Motor neuron (in vitro differentiated cells): ENCODE results near the gene TICAM1. TPM values are rescaled to one million over a fixed set of nuclear protein-coding genes. Genes with fewer than 3 reads are reported as not detected.
"Not testable (repeated sequence)": the region's sequence is repeated elsewhere in the genome, so short reads cannot be mapped to it uniquely, and the experiment has no call there.

Experiments
- ATAC-seq, 8 experiments: fragments of 200-7000 bp; cut with Tn5 transposase; replicated peaks in 6 of 8; 2 replicates each; pipeline ENCODE4 v1.8.0; 2021; ENCODE audit warnings: mild to moderate bottlenecking in 8 of 8, moderate library complexity in 8 of 8
- H3K27ac ChIP-seq, 2 donors: fragments of 250-450 bp; sonication (Bioruptor Pico); 2 replicates each; pipeline ENCODE4 v1.9.0; 2021; ENCODE audit warnings: antibody characterized with exemption in 2 of 2, mild to moderate bottlenecking in 2 of 2, moderate library complexity in 1 of 2
- H3K4me1 ChIP-seq, 2 donors: fragments of 250-450 bp; sonication (Bioruptor Pico); replicated peaks in 1 of 2; 2 replicates each; pipeline ENCODE4 v1.6.1; 2021; ENCODE audit warnings: antibody characterized with exemption in 2 of 2, mild to moderate bottlenecking in 2 of 2, moderate library complexity in 1 of 2
- H3K4me3 ChIP-seq, 5 donors: fragments of 250-450 bp; sonication (Bioruptor Pico); 2 replicates each; pipeline ENCODE4 v1.9.0; 2021; ENCODE audit warnings: antibody characterized with exemption in 5 of 5, mild to moderate bottlenecking in 5 of 5, moderate library complexity in 4 of 5
- WGBS, 10 experiments: fragments of 450-650 bp; shearing (Covaris generic); methylation state at CpG; one replicate each; pipeline ENCODE4 v1.0.0; 2022; 5-methylcytosine and 5-hydroxymethylcytosine counted together
- in situ Hi-C, 9 experiments: fragments of 400-800 bp; cut with MboI; loops; one replicate each; pipeline ENCODE4 v1.15.0; 2021; ENCODE audit warnings: low sequenced_read_pairs in 9 of 9, low pct_unique_long_range_greater_than_20kb in 2 of 9; ENCODE audit not compliant: unreplicated experiment in 9 of 9
- total RNA-seq, 8 experiments: library from RNA; unstranded; fragments of 300-600 nt; gene quantifications; 2 replicates each; pipeline versions ENCODE4 v1.2.3 to v1.2.4, GENCODE V29; 2022

The TICAM1 gene
- total RNA-seq, 8 experiments from 2014 or later, result 0.11 to 7.0 (median 0.72) TPM

DNA sequence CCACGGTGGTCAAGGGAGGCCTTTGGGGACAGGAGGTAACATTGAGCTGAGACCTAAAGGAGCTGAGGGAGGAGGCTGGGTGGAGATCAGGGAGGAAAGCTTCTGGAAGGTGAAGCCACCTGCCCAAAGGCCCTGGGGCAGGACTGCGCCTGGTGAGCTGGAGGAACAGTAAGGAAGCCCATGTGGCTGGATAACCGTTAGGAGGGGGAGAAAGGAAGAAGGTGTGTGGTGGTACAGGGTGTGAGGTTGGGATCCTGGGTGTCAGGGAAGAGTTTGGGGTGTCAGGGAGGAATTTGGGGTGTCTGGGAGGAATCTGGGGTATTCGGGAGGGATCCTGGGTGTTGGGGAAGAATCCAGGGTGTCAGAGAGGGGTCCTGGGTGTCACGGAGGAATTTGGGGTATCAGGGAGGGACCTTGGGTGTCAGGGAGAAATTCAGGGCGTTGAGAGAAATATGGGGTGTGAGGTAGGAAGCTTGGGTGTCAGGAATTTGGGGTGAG, 695 bp downstream of the TICAM1 start:
- Histone ChIP-seq H3K4me1 (no peaks in the 10 kb centered on the region), H3K4me3 (peak overlapping the region in 2 of 5 donors; percentile 39 to 41), H3K27ac (no peak overlapping the region)
- ATAC-seq, result no peak
- in situ Hi-C loops, result no loop called here
- 35 to 89% (median 71%) methylated on average over 1 to 4 of the region's 6 CpGs; no CpG with 5 or more reads in 5 of the 10 experiments for WGBS, 10 experiments

DNA sequence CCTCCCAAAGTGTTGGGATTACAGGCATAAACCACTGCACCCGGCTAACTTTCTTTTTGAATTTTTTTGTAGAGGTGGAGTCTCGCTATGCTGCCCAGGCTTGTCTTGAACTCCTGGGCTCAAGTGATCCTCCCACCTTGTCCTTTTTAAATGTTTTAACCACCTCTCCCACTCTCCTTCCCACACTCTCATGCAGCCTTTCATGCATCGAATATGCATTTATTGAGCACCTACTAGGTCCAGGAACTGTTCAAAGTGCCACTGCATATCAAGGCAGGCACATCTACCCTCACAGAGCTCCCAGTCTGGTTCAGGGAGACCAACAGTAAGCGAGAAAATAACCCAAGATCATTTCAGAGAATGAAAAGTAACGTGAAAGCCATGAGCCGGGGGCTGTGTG, 1.2 kb downstream of the TICAM1 start:
- 10 to 100% (median 90%) methylated on average over 1 to 5 of the region's 6 CpGs; no CpG with 5 or more reads in 3 of the 10 experiments for whole genome bisulfite sequencing, 10 experiments
- Histone ChIP-seq H3K4me3 (no peak overlapping the region), H3K27ac (no peak overlapping the region), H3K4me1 (no peaks in the 10 kb centered on the region)
- no peak for ATAC-seq
- in situ Hi-C loops, result no loop called here

DNA sequence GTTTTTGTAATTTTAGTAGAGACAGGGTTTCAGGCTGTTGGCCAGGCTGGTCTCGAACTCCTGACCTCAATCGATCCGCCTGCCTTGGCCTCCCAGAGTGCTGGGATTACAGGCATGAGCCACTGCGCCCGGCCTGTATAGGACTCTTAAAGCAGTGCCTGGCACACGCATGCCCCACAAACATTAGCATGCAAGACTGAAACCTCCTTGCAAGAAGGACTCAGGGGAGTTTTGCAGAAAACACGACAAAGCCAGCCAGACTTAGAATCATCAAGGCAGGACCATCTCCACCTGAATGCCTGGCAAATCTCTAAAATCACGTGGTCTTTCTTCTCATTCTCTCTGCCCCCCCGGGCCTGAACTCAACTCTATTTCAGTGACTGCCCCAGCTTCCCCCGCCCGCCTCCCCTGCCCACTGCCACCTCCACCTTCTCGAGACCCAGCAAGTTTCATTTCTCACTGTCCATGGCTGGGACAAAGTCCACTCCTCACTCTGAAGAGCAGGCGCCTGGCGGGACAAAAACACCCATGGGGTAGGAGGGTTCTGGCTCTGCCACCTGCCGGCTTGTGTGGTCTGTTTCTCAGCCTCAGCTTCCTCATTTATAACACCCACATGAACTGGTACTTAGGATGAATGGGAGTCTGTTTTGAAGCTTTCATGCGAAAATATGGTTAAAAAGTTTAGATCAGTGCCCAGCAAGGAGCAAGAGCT, 2.4 kb downstream of the TICAM1 start:
- no peak overlapping the region for H3K27ac ChIP-seq
- ATAC-seq, result no peak
- no peak overlapping the region for H3K4me3 ChIP-seq
- in situ Hi-C loops, result no loop called here
- 18 to 90% (median 62%) methylated on average over 1 to 7 of the region's 16 CpGs for WGBS, 10 experiments
- H3K4me1 ChIP-seq, result no peaks in the 10 kb centered on the region

DNA sequence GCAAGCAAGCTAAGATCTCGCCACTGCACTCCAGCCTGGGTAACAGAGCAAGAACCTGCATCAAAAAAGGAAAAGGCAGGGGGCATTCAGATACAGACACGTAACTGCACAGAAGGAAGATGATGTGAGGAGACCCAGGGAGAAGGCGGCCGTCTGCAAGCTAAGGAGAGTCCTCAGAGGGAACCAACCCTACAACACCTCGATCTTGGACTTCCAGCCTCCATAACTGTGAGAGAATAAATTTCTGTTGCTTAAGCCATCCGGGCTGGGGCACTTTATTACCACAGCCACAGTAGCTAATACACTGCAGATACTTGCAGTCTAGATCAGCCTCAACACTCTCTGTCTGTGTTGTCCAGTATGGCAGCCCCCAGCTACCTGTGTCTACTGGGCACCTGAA, 7.9 kb downstream of the TICAM1 start:
- H3K27ac ChIP-seq, result no peak overlapping the region
- H3K4me1 ChIP-seq, result no peaks in the 10 kb centered on the region
- WGBS, 10 experiments, result 0 to 100% (median 81%) methylated on average over 1 to 5 of the region's 6 CpGs; no CpG with 5 or more reads in 2 of the 10 experiments
- in situ Hi-C loops, result loop anchor here in 1 of 9 experiments (25.0 kb wide), 1 partner anchor 214 kb away; no protein-coding TSS in a partner anchor
- no peak for ATAC-seq
- H3K4me3 ChIP-seq, result no peak overlapping the region

DNA sequence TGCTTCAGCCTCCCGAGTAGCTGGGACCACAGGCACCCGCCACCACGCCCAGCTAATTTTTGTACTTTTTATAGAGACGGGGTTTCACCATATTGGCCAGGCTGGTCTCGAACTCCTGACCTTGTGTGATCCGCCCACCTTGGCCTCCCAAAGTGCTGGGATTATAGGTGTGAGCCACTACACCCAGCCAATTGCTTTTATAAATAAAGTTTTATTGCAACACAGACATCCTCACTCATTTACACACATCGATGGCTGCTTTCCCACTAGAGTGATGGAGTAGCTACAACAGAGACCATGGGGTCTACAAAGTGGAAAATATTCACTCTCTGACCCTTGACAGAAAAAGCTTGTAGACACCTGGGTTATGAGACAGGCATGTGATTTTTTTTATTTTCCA, 9.2 kb downstream of the TICAM1 start:
- 80 to 100% (median 100%) methylated on average over 2 to 5 of the region's 7 CpGs; no CpG with 5 or more reads in 5 of the 10 experiments for WGBS, 10 experiments
- H3K4me3 ChIP-seq, ATAC-seq, H3K27ac ChIP-seq, H3K4me1 ChIP-seq: not testable (repeated sequence)
- in situ Hi-C loops, result loop anchor here in 1 of 9 experiments (25.0 kb wide), 1 partner anchor 215 kb away; no protein-coding TSS in a partner anchor

DNA sequence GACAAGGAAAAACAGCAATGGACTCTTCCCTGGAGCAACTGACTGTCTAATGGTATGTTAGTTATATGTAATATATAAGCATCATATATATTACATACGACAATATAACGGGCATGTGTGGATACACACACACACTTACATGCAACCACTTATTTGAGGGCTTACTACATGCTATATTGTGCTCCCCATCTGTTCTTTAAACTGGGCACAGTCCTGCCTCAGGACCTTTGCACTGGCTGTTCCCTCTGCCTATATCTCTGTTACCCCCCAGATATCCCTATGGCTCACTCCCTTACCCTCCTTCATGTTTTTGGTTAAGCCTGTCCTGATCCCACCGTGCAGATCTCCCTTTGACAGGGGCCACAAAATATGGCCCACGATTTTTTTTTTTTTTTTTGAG, 10.2 kb downstream of the TICAM1 start:
- in situ Hi-C loops, result loop anchor here in 1 of 9 experiments (25.0 kb wide), 1 partner anchor 216 kb away; no protein-coding TSS in a partner anchor
- H3K4me1 ChIP-seq, result no peaks in the 10 kb centered on the region
- H3K27ac ChIP-seq, result no peak overlapping the region
- no peak for ATAC-seq
- 0 to 85% (median 65%) methylated on average over 1 to 4 of the region's 4 CpGs; no CpG with 5 or more reads in 4 of the 10 experiments for WGBS, 10 experiments
- H3K4me3 ChIP-seq, result no peak overlapping the region

DNA sequence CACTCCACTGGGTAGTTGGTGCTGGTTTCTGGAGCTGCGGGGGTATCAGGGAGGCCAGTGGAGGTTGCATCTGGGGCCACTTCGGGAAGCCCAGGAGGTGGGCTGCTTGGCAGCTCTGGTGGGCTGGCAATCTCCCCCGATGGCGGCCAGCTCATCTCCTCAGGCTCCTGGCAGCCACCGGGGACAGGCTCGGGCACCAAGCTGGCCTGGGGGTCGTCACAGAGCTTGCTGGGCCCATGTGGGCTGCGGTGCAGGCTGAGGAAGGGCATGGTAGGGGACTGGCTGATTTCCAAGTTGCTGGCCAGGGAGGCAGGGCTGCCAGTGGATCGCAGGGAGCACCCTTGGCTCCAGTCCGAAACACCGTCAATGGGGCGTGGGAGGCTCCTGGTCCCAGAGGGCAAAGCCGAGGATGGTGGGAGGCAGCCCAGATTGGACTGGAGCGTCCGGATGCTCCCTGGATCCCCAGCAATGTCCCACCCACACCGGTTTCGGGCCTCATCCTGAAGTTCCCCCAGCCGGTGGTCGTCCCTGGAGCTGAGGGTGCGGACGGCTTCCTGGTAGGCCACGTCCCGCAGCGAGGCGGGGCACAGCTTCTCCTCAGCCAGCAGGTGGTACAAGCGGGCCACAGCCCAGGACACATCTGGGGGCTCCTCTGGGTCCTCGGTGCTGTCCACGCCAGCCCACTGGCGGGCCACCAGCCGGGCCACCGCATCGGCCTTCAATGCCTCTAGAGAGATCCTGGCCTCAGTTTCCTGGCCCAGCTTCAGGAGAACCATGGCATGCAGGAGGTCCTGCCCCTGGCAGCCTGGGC, 13.8 kb downstream of the TICAM1 start:
- H3K27ac ChIP-seq, result no peak overlapping the region
- 93 to 100% (median 97%) methylated on average over 1 to 5 of the region's 32 CpGs; no CpG with 5 or more reads in 7 of the 10 experiments for WGBS, 10 experiments
- in situ Hi-C loops, result loop anchor here in 2 of 9 experiments (10.0 to 25.0 kb wide), 2 partner anchors 217 to 220 kb away; no protein-coding TSS in a partner anchor
- ATAC-seq, result no peak
- H3K4me1 ChIP-seq, result peaks cover 4 to 5% of the 10 kb centered on the region in 2 donors
- no peak overlapping the region for H3K4me3 ChIP-seq

DNA sequence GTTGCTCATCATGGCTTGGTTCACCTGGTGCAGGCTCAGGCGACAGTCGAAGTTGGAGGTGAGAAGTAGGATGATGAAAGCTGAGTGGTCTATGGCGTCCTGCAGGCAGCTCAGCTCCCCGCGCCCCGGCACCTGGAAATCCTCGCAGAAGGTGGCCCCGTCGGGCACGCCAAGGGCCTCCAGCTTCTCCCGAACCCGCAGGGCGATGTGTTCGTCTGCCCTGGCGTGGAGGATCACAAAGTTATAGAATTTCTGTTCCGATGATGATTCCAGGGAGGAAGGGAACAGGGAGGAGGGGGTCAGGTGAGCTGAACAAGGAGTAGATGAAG, 14.6 kb downstream of the TICAM1 start:
- 99 to 100% methylated on average over 1 to 11 of the region's 16 CpGs; no CpG with 5 or more reads in 8 of the 10 experiments for WGBS, 10 experiments
- H3K27ac ChIP-seq, result no peak overlapping the region
- no peak overlapping the region for H3K4me3 ChIP-seq
- peaks cover 4 to 5% of the 10 kb centered on the region in 2 donors for H3K4me1 ChIP-seq
- ATAC-seq, result no peak
- in situ Hi-C loops, result loop anchor here in 2 of 9 experiments (10.0 to 25.0 kb wide), 2 partner anchors 218 to 220 kb away; no protein-coding TSS in a partner anchor

DNA sequence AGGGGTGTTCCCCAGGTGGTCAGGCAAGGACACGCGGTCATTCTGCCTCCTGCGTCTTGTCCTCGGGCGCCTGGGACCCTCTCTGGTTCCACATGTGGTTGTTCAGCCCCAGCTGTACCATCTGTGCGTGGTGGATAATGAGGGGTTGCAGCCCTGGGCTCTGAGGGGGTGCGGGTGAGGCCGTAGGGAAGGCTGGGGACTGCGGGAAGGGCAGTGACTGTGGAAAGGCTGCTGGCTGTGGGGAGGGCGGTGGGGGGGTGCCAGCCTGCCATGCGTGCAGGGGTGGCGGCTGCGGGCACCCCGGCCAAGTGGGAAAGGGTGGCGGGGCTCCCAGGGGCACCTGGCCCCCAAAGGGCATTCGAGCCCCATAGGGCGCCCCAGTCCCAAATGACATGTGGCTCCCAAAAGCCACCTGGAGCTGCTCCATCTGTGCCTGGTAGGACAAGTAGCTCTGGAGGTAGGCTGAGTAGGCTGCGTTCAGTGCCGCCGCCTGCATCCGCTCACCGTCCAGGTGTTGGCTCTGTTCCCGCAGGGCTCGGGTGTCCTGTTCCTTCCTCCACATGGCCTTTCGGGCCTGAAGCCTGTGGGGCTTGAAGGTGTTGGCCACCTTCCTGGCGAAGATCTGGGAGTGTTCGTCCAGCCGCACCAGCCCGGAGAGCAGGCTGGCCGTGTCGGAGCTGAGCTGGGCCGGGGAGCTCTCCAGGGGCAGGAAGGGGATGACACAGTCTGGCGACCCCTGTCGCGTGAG, 15.1 kb downstream of the TICAM1 start:
- H3K4me3 ChIP-seq, result no peak overlapping the region
- in situ Hi-C loops, result loop anchor here in 2 of 9 experiments (10.0 to 25.0 kb wide), 2 partner anchors 218 to 221 kb away; no protein-coding TSS in a partner anchor
- ATAC-seq, result no peak
- peak overlapping the region; percentile 76 to 85 for H3K27ac ChIP-seq
- peaks cover 4 to 5% of the 10 kb centered on the region in 2 donors for H3K4me1 ChIP-seq
- 86 to 100% (median 92%) methylated on average over 2 to 13 of the region's 35 CpGs; no CpG with 5 or more reads in 6 of the 10 experiments for WGBS, 10 experiments

DNA sequence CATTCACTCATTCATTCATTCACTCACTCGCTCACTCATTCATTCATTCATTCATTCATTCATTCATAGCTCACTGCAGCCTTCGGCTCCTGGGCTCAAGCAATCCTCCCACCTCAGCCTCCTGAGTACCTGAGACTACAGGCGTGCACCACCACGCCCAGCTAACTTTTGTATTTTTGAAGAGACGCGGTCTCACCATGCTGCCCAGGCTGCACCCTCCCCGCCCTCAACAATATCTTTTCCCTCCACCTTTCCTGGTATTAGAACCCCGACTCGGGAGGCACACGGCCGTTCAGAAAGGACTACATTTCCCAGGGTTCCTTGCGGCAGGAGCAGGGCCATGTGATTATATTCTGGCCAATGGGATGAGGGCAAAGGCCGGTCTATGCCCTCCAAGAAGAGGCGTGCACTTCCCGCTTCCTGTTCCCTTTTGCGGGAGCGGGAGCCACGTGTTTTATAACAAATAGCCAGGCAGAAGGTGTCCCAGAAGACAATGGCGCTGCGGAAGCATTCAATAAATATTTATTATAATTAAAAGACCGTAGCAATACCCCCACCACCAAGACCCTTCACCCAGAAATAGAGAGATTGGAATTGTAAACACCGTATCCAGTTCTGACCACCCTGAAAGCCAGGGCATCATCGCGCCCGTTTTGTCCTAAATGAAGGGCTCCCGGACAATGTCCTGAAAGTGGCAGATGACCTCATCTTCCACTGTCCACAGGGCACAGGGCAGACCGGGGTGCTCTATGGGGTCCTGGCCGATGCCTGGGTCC, 15.9 kb downstream of the TICAM1 start:
- peak; percentile 12 to 95 (median 92) for ATAC-seq
- in situ Hi-C loops, result loop anchor here in 2 of 9 experiments (10.0 to 25.0 kb wide), 2 partner anchors 219 to 222 kb away; no protein-coding TSS in a partner anchor
- peak overlapping the region; percentile 76 to 85 for H3K27ac ChIP-seq
- WGBS, 10 experiments, result 14 to 100% (median 37%) methylated on average over 1 to 17 of the region's 28 CpGs
- H3K4me1 ChIP-seq, result peaks cover 4 to 5% of the 10 kb centered on the region in 2 donors
- peak overlapping the region; percentile 12 to 26 (median 21) for H3K4me3 ChIP-seq

DNA sequence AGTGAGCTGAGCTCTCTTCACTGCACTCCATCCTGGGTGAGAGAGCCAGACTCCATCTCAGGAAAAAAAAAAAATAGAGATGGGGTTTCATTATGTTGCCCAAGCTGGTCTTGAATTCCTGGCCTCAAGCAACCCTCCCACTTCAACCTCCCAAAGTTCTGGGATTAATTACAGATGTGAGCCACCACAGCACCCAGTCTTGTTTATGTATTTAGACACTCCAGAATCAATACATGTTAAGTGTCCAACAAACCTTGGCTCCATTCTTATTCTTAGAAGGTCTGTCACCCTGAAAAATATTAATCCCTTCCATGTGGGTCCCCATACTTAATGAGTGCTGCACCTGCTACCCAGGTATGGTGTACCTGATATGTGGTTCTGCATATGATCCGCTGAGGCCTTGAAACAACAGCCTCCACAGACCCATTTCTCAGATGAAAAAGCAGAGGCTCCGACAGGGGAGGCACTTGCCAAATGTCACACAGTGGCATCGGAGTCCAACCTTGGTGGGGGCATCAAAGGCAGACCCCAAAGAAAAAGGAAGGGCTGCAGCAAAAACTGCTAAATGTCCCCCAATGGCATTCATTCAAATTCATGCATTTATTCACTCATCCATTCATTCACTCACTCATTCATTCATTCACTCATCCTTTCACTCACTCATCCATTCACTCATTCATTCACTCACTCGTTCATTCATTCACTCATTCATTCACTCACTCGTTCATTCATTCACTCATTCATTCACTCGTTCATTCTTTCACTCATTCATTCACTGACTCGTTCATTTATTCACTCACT, 16.7 kb downstream of the TICAM1 start:
- H3K27ac ChIP-seq, result no peak overlapping the region
- ATAC-seq, result no peak
- H3K4me3 ChIP-seq, result no peak overlapping the region
- in situ Hi-C loops, result loop anchor here in 2 of 9 experiments (10.0 to 25.0 kb wide), 2 partner anchors 220 to 222 kb away; no protein-coding TSS in a partner anchor
- H3K4me1 ChIP-seq, result peaks cover 4 to 6% of the 10 kb centered on the region in 2 donors
- WGBS, 10 experiments, result 37 to 80% (median 70%) methylated on average over 2 to 7 of the region's 7 CpGs
